ENCODE data around the gene ETNK2. TPM values are rescaled to one million over a fixed set of nuclear protein-coding genes. Genes with fewer than 3 reads are reported as not detected.
A peak's percentile ranks its signal among the peaks of the same experiment; 100 is the strongest.

The ETNK2 gene
- polyA plus RNA-seq, 3 donors = not detected

GRCh38 chr1:204190212-204191211 lies 38.7 kb upstream of the ETNK2 start:
- Histone ChIP-seq H3K27ac (ENCODE audit: low read depth in 1 of 2, low read length in 2 of 2) (no peak overlapping the region), H3K79me2 (ENCODE audit: insufficient read depth, low read length) (no peaks in the 10 kb centered on the region), H3K9me3 (replicated peaks in 1 of 2; ENCODE audit: control insufficient read depth in 1 of 2, insufficient read depth in 1 of 2, low read length in 2 of 2) (no peaks in the 10 kb centered on the region), H3K9ac (ENCODE audit: insufficient read depth, low read length, poor library complexity, severe bottlenecking) (peak overlapping the region; percentile 43), H2AFZ (ENCODE audit: insufficient read depth, low read depth, low read length, poor library complexity, severe bottlenecking) (peak overlapping the region; percentile 75), H4K20me1 (ENCODE audit: insufficient read depth, low read length) (no peaks in the 10 kb centered on the region), H3K36me3 (replicated peaks in 1 of 2; ENCODE audit: control insufficient read depth in 1 of 2, insufficient read depth in 2 of 2, low read length in 2 of 2) (no peaks in the 10 kb centered on the region), H3K4me3 (replicated peaks in 1 of 3; ENCODE audit: low read depth in 2 of 3, low read length in 3 of 3) (peak overlapping the region in 2 of 3 experiments; percentile 33 to 63), H3K27me3 (ENCODE audit: control insufficient read depth in 2 of 2, insufficient read depth in 2 of 2, low read length in 2 of 2) (peaks cover 5 to 46% of the 10 kb centered on the region in 2 donors), H3K4me2 (replicated peaks; ENCODE audit: extremely low read depth, low read length, poor library complexity, severe bottlenecking) (peak overlapping the region; percentile 73), H3K4me1 (ENCODE audit: control insufficient read depth in 1 of 2, insufficient read depth in 2 of 2, low read length in 2 of 2) (peaks cover 12% of the 10 kb centered on the region in 2 donors)
- peak; percentile 35 to 78 (median 63) for DNase-seq
- Mint-ChIP-seq H3K9me3 (peaks cover 0 to 2% (median 0%) of the 10 kb centered on the region in 7 donors), H3K36me3 (no peaks in the 10 kb centered on the region), H3K27ac (peak overlapping the region in 1 of 7 donors; percentile 57), H3K4me1 (peaks cover 15% of the 10 kb centered on the region), H3K4me3 (peak overlapping the region; percentile 61 to 68), H3K27me3 (ENCODE audit: low read depth in 3 of 3) (peaks cover 48 to 54% (median 52%) of the 10 kb centered on the region in 3 donors)
- intact Hi-C loops (cut with micrococcal nuclease) = no loop called here
- no peak for TF ChIP-seq CTCF (IDR thresholded peaks at IDR 0.05)
- WGBS (ENCODE audit: insufficient coverage) = 1% methylated on average over 26 of the region's 44 CpGs

- H3K9me3 ChIP-seq (replicated peaks in 1 of 2; ENCODE audit: control insufficient read depth in 1 of 2, insufficient read depth in 1 of 2, low read length in 2 of 2) = no peaks in the 10 kb centered on the region
- 85% methylated on average over 4 of the region's 11 CpGs for WGBS (ENCODE audit: insufficient coverage)
- H3K27ac ChIP-seq (ENCODE audit: low read depth in 1 of 2, low read length in 2 of 2) = no peak overlapping the region
- no peak overlapping the region for H3K9ac ChIP-seq (ENCODE audit: insufficient read depth, low read length, poor library complexity, severe bottlenecking)
- Mint-ChIP-seq H3K27me3 (ENCODE audit: low read depth in 3 of 3) (peaks cover 45 to 54% (median 49%) of the 10 kb centered on the region in 3 donors), H3K4me1 (peaks cover 15% of the 10 kb centered on the region), H3K36me3 (no peaks in the 10 kb centered on the region), H3K27ac (peak overlapping the region in 3 of 7 donors; percentile 12 to 68 (median 57)), H3K9me3 (no peaks in the 10 kb centered on the region), H3K4me3 (peak overlapping the region in 1 of 2 donors; percentile 37)
- peaks cover 5 to 41% of the 10 kb centered on the region in 2 donors for H3K27me3 ChIP-seq (ENCODE audit: control insufficient read depth in 2 of 2, insufficient read depth in 2 of 2, low read length in 2 of 2)
- no peak for TF ChIP-seq CTCF (IDR thresholded peaks at IDR 0.05)
- no peak overlapping the region for H3K4me3 ChIP-seq (replicated peaks in 1 of 3; ENCODE audit: low read depth in 2 of 3, low read length in 3 of 3)
- H3K36me3 ChIP-seq (replicated peaks in 1 of 2; ENCODE audit: control insufficient read depth in 1 of 2, insufficient read depth in 2 of 2, low read length in 2 of 2) = no peaks in the 10 kb centered on the region
- no peaks in the 10 kb centered on the region for H4K20me1 ChIP-seq (ENCODE audit: insufficient read depth, low read length)
- no peak overlapping the region for H3K4me2 ChIP-seq (replicated peaks; ENCODE audit: extremely low read depth, low read length, poor library complexity, severe bottlenecking)
- peaks cover 12% of the 10 kb centered on the region in 2 donors for H3K4me1 ChIP-seq (ENCODE audit: control insufficient read depth in 1 of 2, insufficient read depth in 2 of 2, low read length in 2 of 2)
- peak in 1 of 3 donors; percentile 56 for DNase-seq
- intact Hi-C loops (cut with micrococcal nuclease) = no loop called here
- H3K79me2 ChIP-seq (ENCODE audit: insufficient read depth, low read length) = no peaks in the 10 kb centered on the region
- no peak overlapping the region for H2AFZ ChIP-seq (ENCODE audit: insufficient read depth, low read depth, low read length, poor library complexity, severe bottlenecking)
These were observed 37.3 kb upstream of the ETNK2 start for GRCh38 chr1:204188959-204189639.
